DOHH2 (cell line): ENCODE measurements around the gene SLC6A3.

Source experiments
- H3F3A ChIP-seq: fragments of 200-600 bp; sonication (generic), shearing (Covaris generic); 2 replicates; pipeline ENCODE4 v1.6.0; 2016; ENCODE audit warnings: antibody characterized with exemption, mild to moderate bottlenecking; ENCODE audit not compliant: control insufficient read depth, insufficient read depth
- H3K27ac ChIP-seq: fragments of 200-600 bp; sonication (generic); 2 replicates; pipeline ENCODE4 v1.5.1; 2014; ENCODE audit warnings: low read depth, mild to moderate bottlenecking, low read length, moderate library complexity
- H3K27me3 ChIP-seq: fragments of 200-600 bp; sonication (generic); 2 replicates; pipeline ENCODE4 v1.6.1; 2014; ENCODE audit warnings: mild to moderate bottlenecking, low read length, mixed read lengths; ENCODE audit not compliant: control insufficient read depth
- H3K36me3 ChIP-seq: fragments of 200-600 bp; sonication (generic); 2 replicates; pipeline ENCODE4 v1.6.1; 2014; ENCODE audit warnings: mild to moderate bottlenecking, low read length, moderate library complexity, mixed read lengths; ENCODE audit not compliant: control insufficient read depth
- H3K4me1 ChIP-seq: fragments of 200-600 bp; sonication (generic); 2 replicates; pipeline ENCODE4 v1.6.1; 2014; ENCODE audit warnings: mild to moderate bottlenecking, low read length, mixed read lengths; ENCODE audit not compliant: control insufficient read depth
- H3K4me2 ChIP-seq: fragments of 200-600 bp; sonication (generic); 2 replicates; pipeline ENCODE4 v1.6.0; 2014; ENCODE audit warnings: mild to moderate bottlenecking, low read length, moderate library complexity
- H3K4me3 ChIP-seq: fragments of 200-600 bp; sonication (generic); 2 replicates; pipeline ENCODE4 v1.5.1; 2014; ENCODE audit warnings: mild to moderate bottlenecking, low read length, mixed read lengths
- H3K79me2 ChIP-seq: fragments of 200-600 bp; sonication (generic); 2 replicates; pipeline ENCODE4 v1.6.1; 2014; ENCODE audit warnings: mild to moderate bottlenecking, low read length, mixed read lengths; ENCODE audit not compliant: control insufficient read depth
- H3K9me2 ChIP-seq: fragments of 200-600 bp; sonication (generic); replicated peaks from 2 replicates; pipeline ENCODE4 v1.6.1; 2014; ENCODE audit warnings: mild to moderate bottlenecking, low read length, mixed read lengths; ENCODE audit not compliant: control insufficient read depth
- H3K9me3 ChIP-seq: fragments of 200-600 bp; sonication (generic); 2 replicates; pipeline ENCODE4 v1.6.1; 2014; ENCODE audit warnings: antibody characterized with exemption, low read length, mixed read lengths; ENCODE audit not compliant: control insufficient read depth, insufficient read depth
- H4K20me1 ChIP-seq: fragments of 200-600 bp; sonication (generic); 2 replicates; pipeline ENCODE4 v1.6.0; 2014; ENCODE audit warnings: low read depth, mild to moderate bottlenecking, antibody characterized with exemption, low read length, moderate library complexity; ENCODE audit not compliant: control insufficient read depth, insufficient read depth
- EZH2phosphoT487 ChIP-seq: fragments of 200-600 bp; sonication (generic); IDR thresholded peaks from 2 replicates; pipeline ENCODE4 v1.6.1; 2017; ENCODE audit warnings: borderline replicate concordance, mild to moderate bottlenecking, antibody characterized with exemption, low read length, moderate library complexity, mixed read lengths
- TF ChIP-seq, protein P1 (sequence below): fragments of 200-600 bp; sonication (generic); IDR thresholded peaks from one replicate; pipeline ENCODE4 v1.5.1; 2014; ENCODE audit warnings: antibody characterized with exemption, mild to moderate bottlenecking, low read depth, low read length; ENCODE audit not compliant: poor library complexity, severe bottlenecking

The SLC6A3 gene

DNA sequence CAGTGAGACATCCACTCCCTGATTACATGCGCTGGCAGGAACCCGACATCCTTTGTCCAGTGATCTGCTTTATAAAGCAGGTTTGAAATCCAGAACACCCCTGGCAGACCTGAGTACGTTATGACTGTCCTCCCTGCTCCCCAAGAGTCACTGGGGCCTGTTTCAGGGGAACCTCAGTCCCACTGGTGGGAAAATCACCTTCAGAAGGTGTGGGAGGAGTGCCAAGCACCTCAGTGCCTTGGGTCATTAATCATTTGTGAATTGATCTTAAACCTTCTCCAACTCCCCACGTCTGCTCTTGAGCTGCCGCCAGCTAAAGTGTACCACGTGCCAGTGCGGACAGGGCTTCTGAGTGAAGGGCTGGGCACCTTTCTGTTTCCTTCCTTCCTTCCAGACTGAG lies 16.2 kb downstream of the SLC6A3 start:
- no peak for TF ChIP-seq EZH2phosphoT487
- TF ChIP-seq, protein P1, sequence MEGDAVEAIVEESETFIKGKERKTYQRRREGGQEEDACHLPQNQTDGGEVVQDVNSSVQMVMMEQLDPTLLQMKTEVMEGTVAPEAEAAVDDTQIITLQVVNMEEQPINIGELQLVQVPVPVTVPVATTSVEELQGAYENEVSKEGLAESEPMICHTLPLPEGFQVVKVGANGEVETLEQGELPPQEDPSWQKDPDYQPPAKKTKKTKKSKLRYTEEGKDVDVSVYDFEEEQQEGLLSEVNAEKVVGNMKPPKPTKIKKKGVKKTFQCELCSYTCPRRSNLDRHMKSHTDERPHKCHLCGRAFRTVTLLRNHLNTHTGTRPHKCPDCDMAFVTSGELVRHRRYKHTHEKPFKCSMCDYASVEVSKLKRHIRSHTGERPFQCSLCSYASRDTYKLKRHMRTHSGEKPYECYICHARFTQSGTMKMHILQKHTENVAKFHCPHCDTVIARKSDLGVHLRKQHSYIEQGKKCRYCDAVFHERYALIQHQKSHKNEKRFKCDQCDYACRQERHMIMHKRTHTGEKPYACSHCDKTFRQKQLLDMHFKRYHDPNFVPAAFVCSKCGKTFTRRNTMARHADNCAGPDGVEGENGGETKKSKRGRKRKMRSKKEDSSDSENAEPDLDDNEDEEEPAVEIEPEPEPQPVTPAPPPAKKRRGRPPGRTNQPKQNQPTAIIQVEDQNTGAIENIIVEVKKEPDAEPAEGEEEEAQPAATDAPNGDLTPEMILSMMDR = no peak
- Histone ChIP-seq H3F3A (no peaks in the 10 kb centered on the region), H3K9me3 (peaks cover 38% of the 10 kb centered on the region), H3K27me3 (no peaks in the 10 kb centered on the region; the same call in 1 of the 2 replicates), H4K20me1 (no peaks in the 10 kb centered on the region), H3K4me1 (no peaks in the 10 kb centered on the region), H3K9me2 (no peaks in the 10 kb centered on the region), H3K79me2 (no peaks in the 10 kb centered on the region), H3K4me2 (no peak overlapping the region), H3K4me3 (no peak overlapping the region), H3K36me3 (no peaks in the 10 kb centered on the region), H3K27ac (no peak overlapping the region)

DNA sequence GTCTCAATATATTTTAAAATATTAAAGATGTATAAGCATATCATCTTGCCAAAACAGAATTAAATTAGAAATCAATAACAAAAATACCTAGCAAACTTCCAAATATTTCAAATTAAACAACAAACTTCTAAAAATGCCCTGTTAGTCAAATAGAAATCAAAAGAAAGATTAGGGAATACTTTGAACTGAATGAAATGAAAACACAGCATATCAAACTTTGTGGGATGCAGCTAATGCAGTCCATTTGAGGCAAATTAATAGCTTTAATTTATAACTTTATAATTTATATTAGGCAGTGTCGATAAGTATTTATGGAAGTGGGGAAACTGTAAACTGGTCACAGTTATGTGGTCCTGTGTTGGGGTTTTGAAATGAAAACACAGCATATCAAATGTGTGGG lies 17.1 kb downstream of the SLC6A3 start:
- peaks cover 33% of the 10 kb centered on the region for H3K9me3 ChIP-seq

DNA sequence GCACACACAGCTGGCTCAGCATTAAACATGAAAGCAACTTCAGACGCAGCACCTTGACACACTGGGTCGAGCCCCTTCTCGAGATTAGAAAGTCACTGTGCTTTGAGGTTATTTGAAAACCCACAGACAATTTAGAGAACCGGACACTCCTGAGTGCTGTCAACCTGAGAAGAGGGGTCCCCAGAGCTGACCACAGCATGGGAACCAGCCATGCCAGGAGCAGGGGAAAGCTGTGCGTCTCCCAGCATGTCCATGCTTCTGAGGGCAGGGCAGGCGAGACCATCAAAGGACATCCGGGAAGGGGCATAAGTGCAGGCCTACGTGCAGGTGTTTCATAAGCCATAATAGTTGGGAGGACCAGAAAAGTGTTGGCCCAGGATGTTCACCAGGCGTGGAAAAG lies 20.5 kb downstream of the SLC6A3 start:
- H3K27me3 ChIP-seq = no peaks in the 10 kb centered on the region; the same call in 1 of the 2 replicates
- no peaks in the 10 kb centered on the region for H3F3A ChIP-seq
- no peaks in the 10 kb centered on the region for H3K4me1 ChIP-seq
- no peaks in the 10 kb centered on the region for H3K79me2 ChIP-seq
- TF ChIP-seq, protein P1 = no peak
- no peak for TF ChIP-seq EZH2phosphoT487
- H3K36me3 ChIP-seq = no peaks in the 10 kb centered on the region
- H3K9me2 ChIP-seq = no peaks in the 10 kb centered on the region
- no peaks in the 10 kb centered on the region for H4K20me1 ChIP-seq
- no peak overlapping the region for H3K4me2 ChIP-seq
- no peak overlapping the region for H3K27ac ChIP-seq
- H3K9me3 ChIP-seq = peaks cover 21% of the 10 kb centered on the region
- no peak overlapping the region for H3K4me3 ChIP-seq

More for the DNA sequence above, 17.1 kb downstream of the SLC6A3 start:
- TF ChIP-seq EZH2phosphoT487 = no peak
- TF ChIP-seq, protein P1 = no peak
- H3F3A ChIP-seq = no peaks in the 10 kb centered on the region
- no peak overlapping the region for H3K4me3 ChIP-seq
- no peaks in the 10 kb centered on the region for H3K9me2 ChIP-seq
- no peak overlapping the region for H3K27ac ChIP-seq
- H4K20me1 ChIP-seq = no peaks in the 10 kb centered on the region
- H3K4me1 ChIP-seq = no peaks in the 10 kb centered on the region
- H3K79me2 ChIP-seq = no peaks in the 10 kb centered on the region
- H3K27me3 ChIP-seq = no peaks in the 10 kb centered on the region; the same call in 1 of the 2 replicates
- no peaks in the 10 kb centered on the region for H3K36me3 ChIP-seq
- H3K4me2 ChIP-seq = no peak overlapping the region
